ENCODE results near the gene PDE1A. TPM values are rescaled to one million over a fixed set of nuclear protein-coding genes. Genes with fewer than 3 reads are reported as not detected.

Gene PDE1A
- total RNA-seq, 2 donors from 2014 or later = 0.31 TPM; not detected in 1

- no peak overlapping the region for H3K27ac ChIP-seq (ENCODE audit: low read depth, low read length)
- Mint-ChIP-seq H3K36me3 (ENCODE audit: low read depth) (no peaks in the 10 kb centered on the region), H3K27me3 (ENCODE audit: insufficient read depth) (no peaks in the 10 kb centered on the region), H3K9me3 (no peaks in the 10 kb centered on the region), H3K4me1 (no peaks in the 10 kb centered on the region), H3K27ac (no peak overlapping the region), H3K4me3 (no peak overlapping the region)
- no peaks in the 10 kb centered on the region for H3K36me3 ChIP-seq (ENCODE audit: control insufficient read depth, insufficient read depth, low read length)
- 80 to 84% methylated on average over 3 of the region's 4 CpGs for WGBS, 2 experiments (ENCODE audit: insufficient coverage in 1 of 2, insufficient read length in 1 of 2)
- H3K27me3 ChIP-seq (ENCODE audit: control insufficient read depth, insufficient read depth, low read length, poor library complexity, severe bottlenecking) = no peaks in the 10 kb centered on the region
- no peaks in the 10 kb centered on the region for H3K9me3 ChIP-seq (ENCODE audit: control insufficient read depth, low read length)
- H3K4me1 ChIP-seq (ENCODE audit: control insufficient read depth, insufficient read depth, low read length) = no peaks in the 10 kb centered on the region
- DNase-seq = no peak
- no peak for TF ChIP-seq CTCF (conservative IDR thresholded peaks at IDR 0.05)
- H3K9ac ChIP-seq (ENCODE audit: extremely low read depth, low read length, poor library complexity, severe bottlenecking) = no peak overlapping the region
- H3K4me3 ChIP-seq (ENCODE audit: low read length) = no peak overlapping the region
Measured at GRCh38 chr2:182456784-182457183, 29.9 kb upstream of the PDE1A start.

GRCh38 chr2:182452456-182452990 lies 25.7 kb upstream of the PDE1A start:
- H3K36me3 Mint-ChIP-seq (ENCODE audit: low read depth) = no peaks in the 10 kb centered on the region
- Histone ChIP-seq H3K4me3 (ENCODE audit: low read length) (no peak overlapping the region), H3K27ac (ENCODE audit: low read depth, low read length) (no peak overlapping the region), H3K4me1 (ENCODE audit: control insufficient read depth, insufficient read depth, low read length) (no peaks in the 10 kb centered on the region), H3K9me3 (ENCODE audit: control insufficient read depth, low read length) (no peaks in the 10 kb centered on the region), H3K27me3 (ENCODE audit: control insufficient read depth, insufficient read depth, low read length, poor library complexity, severe bottlenecking) (no peaks in the 10 kb centered on the region), H3K36me3 (ENCODE audit: control insufficient read depth, insufficient read depth, low read length) (no peaks in the 10 kb centered on the region), H3K9ac (ENCODE audit: extremely low read depth, low read length, poor library complexity, severe bottlenecking) (no peak overlapping the region)
- no peak for TF ChIP-seq CTCF (conservative IDR thresholded peaks at IDR 0.05)
- H3K27me3 Mint-ChIP-seq (ENCODE audit: insufficient read depth) = no peaks in the 10 kb centered on the region
- 93 to 100% methylated on average over 2 of the region's 2 CpGs for WGBS, 2 experiments (ENCODE audit: insufficient coverage in 1 of 2, insufficient read length in 1 of 2)
- no peak overlapping the region for H3K4me3 Mint-ChIP-seq
- H3K9me3 Mint-ChIP-seq = no peaks in the 10 kb centered on the region
- H3K4me1 Mint-ChIP-seq = peaks cover 4% of the 10 kb centered on the region
- no peak overlapping the region for H3K27ac Mint-ChIP-seq
- DNase-seq = no peak

GRCh38 chr2:182448371-182448770 lies 21.5 kb upstream of the PDE1A start:
- H3K9me3 ChIP-seq (ENCODE audit: control insufficient read depth, low read length) = no peaks in the 10 kb centered on the region
- no peaks in the 10 kb centered on the region for H3K36me3 ChIP-seq (ENCODE audit: control insufficient read depth, insufficient read depth, low read length)
- H3K9ac ChIP-seq (ENCODE audit: extremely low read depth, low read length, poor library complexity, severe bottlenecking) = no peak overlapping the region
- H3K9me3 Mint-ChIP-seq = no peaks in the 10 kb centered on the region
- no peaks in the 10 kb centered on the region for H3K36me3 Mint-ChIP-seq (ENCODE audit: low read depth)
- H3K27ac Mint-ChIP-seq = no peak overlapping the region
- H3K27me3 ChIP-seq (ENCODE audit: control insufficient read depth, insufficient read depth, low read length, poor library complexity, severe bottlenecking) = no peaks in the 10 kb centered on the region
- WGBS, 2 experiments (ENCODE audit: insufficient coverage in 1 of 2, insufficient read length in 1 of 2) = 94% methylated on average over 2 of the region's 2 CpGs; no CpG with 5 or more reads in 1 of the 2 experiments
- H3K4me3 ChIP-seq (ENCODE audit: low read length) = no peak overlapping the region
- H3K4me3 Mint-ChIP-seq = no peak overlapping the region
- no peaks in the 10 kb centered on the region for H3K4me1 ChIP-seq (ENCODE audit: control insufficient read depth, insufficient read depth, low read length)
- no peaks in the 10 kb centered on the region for H3K27me3 Mint-ChIP-seq (ENCODE audit: insufficient read depth)
- DNase-seq = no peak
- TF ChIP-seq CTCF (conservative IDR thresholded peaks at IDR 0.05) = no peak
- no peak overlapping the region for H3K27ac ChIP-seq (ENCODE audit: low read depth, low read length)
- peaks cover 8% of the 10 kb centered on the region for H3K4me1 Mint-ChIP-seq
